Measurements from ENCODE around the gene ST3GAL3. TPM values are rescaled to one million over a fixed set of nuclear protein-coding genes. Genes with fewer than 3 reads are reported as not detected.

The ST3GAL3 gene
- total and polyA plus RNA-seq, 2 of the 13 experiments (the other 11 are each of a cell fraction or from before 2014, with no cell fraction given), result 5.1 to 8.1 TPM

DNA sequence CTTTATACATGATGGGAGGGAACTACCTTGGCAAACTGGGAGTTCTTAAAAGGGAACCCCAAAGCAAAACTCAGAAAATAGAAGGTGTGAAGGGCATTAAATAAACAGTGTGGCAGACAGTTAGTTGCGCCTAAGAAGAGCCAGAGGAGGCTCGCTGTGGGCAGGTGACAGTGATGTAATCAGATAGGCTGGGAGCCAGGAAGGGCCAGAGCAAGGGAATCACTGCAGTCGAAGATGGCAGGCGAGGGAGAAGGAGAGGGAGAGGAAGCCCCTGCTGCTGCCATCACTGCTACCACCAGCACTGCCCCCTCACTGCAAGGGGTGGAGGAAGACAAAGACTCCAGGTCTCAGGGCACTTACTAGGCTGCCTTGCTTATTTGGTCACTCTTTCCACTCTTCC lies 97.2 kb downstream of the ST3GAL3 start:
- Histone ChIP-seq H3K4me2 (ENCODE audit: low read depth, low read length) (no peak overlapping the region), H3K79me2 (ENCODE audit: insufficient read depth, low read length) (no peaks in the 10 kb centered on the region), H3K36me3 (replicated peaks in 1 of 2; ENCODE audit: control insufficient read depth in 1 of 2, insufficient read depth in 2 of 2, low read length in 2 of 2) (peaks cover 2 to 11% of the 10 kb centered on the region in 2 experiments; a peak in 2 of 5 replicates), H3K9ac (ENCODE audit: insufficient read depth, low read depth, low read length) (no peak overlapping the region), H3K27ac (ENCODE audit: extremely low read length, insufficient read depth, low read length) (no peak overlapping the region), H3K9me3 (ENCODE audit: low read length) (no peaks in the 10 kb centered on the region), H3K27me3 (ENCODE audit: control insufficient read depth in 1 of 2, insufficient read depth in 2 of 2, low read length in 2 of 2) (no peaks in the 10 kb centered on the region), H3K4me1 (ENCODE audit: insufficient read depth, low read length) (0 out of 2 replicates have a peak, but pooled peaks cover 5% of the 10 kb centered on the region), H2AFZ (ENCODE audit: low read length) (no peak overlapping the region), H3K4me3 (replicated peaks in 1 of 3; ENCODE audit: insufficient read depth in 1 of 3, low read depth in 2 of 3, low read length in 3 of 3) (no peak overlapping the region), H4K20me1 (ENCODE audit: insufficient read depth, low read length) (no peaks in the 10 kb centered on the region)
- ChIA-PET POLR2A (no interaction called here), CTCF (ENCODE audit: low intra/inter-chr PET ratio, low total read pairs) (no interaction called here)
- TF ChIP-seq MIER3 (CRISPR knock-in tag; IDR thresholded peaks at IDR 0.05; ENCODE audit: borderline replicate concordance), result no peak
- no peak for TF ChIP-seq GZF1 (CRISPR knock-in tag; IDR thresholded peaks at IDR 0.05)
- no peak for TF ChIP-seq ZNF558 (CRISPR knock-in tag; IDR thresholded peaks at IDR 0.05; ENCODE audit: borderline replicate concordance)
- no peak for TF ChIP-seq U2AF2 (IDR thresholded peaks at IDR 0.05; ENCODE audit: low read depth, low read length)
- no peak for ATAC-seq
- no TSS peak for BruUV-seq (replicated peaks)
- no peak for DNase-seq (ENCODE audit: low spot score)
- FAIRE-seq, result no peak
- WGBS (ENCODE audit: low lambda C conversion rate), result 97% methylated on average over 4 of the region's 4 CpGs
- intact Hi-C loops (cut with micrococcal nuclease; ENCODE audit: unreplicated experiment) (no loop called here), in situ Hi-C loops (cut with HindIII; ENCODE audit: extremely low pct_ligation_motif_present, low pct_unique_long_range_greater_than_20kb) (no loop called here)

DNA sequence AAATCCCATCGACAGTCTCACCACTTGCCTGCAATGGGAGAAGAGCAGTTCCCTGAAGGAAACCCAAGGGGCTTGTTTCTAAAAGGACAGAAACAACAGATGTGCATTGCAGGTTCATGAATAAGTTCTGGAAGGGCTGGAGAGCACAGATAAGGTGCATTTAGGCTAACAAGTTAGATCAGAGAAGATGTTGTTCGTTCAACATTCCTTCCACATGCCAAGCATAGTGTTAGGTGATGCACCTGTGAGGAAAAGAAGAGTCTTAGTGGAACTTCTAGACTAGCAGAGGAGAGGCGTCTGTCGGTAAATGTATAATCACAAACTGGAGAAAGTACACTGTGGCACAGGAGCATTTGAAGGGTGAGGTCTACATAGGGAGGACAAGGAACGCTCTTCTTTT lies 98.0 kb downstream of the ST3GAL3 start:
- H3K79me2 ChIP-seq (ENCODE audit: insufficient read depth, low read length), result no peaks in the 10 kb centered on the region
- TF ChIP-seq ZMAT3 (CRISPR knock-in tag; conservative IDR thresholded peaks at IDR 0.05) (no peak), ZSCAN25 (CRISPR knock-in tag; IDR thresholded peaks at IDR 0.05) (no peak), TCF12 (IDR thresholded peaks at IDR 0.05) (no peak), TCF12 (CRISPR knock-in tag; IDR thresholded peaks at IDR 0.05) (no peak), BRCA1 (CRISPR knock-in tag; IDR thresholded peaks at IDR 0.05) (no peak), ZNF260 (CRISPR knock-in tag; IDR thresholded peaks at IDR 0.05; ENCODE audit: borderline replicate concordance, low read depth) (no peak), KAT2B (IDR thresholded peaks at IDR 0.05; ENCODE audit: borderline replicate concordance, low read depth, low read length) (no peak), SATB2 (CRISPR knock-in tag; IDR thresholded peaks at IDR 0.05) (no peak)
- TF ChIP-seq, protein P1, sequence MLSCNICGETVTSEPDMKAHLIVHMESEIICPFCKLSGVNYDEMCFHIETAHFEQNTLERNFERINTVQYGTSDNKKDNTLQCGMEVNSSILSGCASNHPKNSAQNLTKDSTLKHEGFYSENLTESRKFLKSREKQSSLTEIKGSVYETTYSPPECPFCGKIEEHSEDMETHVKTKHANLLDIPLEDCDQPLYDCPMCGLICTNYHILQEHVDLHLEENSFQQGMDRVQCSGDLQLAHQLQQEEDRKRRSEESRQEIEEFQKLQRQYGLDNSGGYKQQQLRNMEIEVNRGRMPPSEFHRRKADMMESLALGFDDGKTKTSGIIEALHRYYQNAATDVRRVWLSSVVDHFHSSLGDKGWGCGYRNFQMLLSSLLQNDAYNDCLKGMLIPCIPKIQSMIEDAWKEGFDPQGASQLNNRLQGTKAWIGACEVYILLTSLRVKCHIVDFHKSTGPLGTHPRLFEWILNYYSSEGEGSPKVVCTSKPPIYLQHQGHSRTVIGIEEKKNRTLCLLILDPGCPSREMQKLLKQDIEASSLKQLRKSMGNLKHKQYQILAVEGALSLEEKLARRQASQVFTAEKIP (CRISPR knock-in tag; IDR thresholded peaks at IDR 0.05; ENCODE audit: borderline replicate concordance), result no peak
- TF ChIP-seq, protein P2, sequence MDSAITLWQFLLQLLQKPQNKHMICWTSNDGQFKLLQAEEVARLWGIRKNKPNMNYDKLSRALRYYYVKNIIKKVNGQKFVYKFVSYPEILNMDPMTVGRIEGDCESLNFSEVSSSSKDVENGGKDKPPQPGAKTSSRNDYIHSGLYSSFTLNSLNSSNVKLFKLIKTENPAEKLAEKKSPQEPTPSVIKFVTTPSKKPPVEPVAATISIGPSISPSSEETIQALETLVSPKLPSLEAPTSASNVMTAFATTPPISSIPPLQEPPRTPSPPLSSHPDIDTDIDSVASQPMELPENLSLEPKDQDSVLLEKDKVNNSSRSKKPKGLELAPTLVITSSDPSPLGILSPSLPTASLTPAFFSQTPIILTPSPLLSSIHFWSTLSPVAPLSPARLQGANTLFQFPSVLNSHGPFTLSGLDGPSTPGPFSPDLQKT (CRISPR knock-in tag; IDR thresholded peaks at IDR 0.05; ENCODE audit: borderline replicate concordance), result no peak
- TF ChIP-seq, protein P3, sequence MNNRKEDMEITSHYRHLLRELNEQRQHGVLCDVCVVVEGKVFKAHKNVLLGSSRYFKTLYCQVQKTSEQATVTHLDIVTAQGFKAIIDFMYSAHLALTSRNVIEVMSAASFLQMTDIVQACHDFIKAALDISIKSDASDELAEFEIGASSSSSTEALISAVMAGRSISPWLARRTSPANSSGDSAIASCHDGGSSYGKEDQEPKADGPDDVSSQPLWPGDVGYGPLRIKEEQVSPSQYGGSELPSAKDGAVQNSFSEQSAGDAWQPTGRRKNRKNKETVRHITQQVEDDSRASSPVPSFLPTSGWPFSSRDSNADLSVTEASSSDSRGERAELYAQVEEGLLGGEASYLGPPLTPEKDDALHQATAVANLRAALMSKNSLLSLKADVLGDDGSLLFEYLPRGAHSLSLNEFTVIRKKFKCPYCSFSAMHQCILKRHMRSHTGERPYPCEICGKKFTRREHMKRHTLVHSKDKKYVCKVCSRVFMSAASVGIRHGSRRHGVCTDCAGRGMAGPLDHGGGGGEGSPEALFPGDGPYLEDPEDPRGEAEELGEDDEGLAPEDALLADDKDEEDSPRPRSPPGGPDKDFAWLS (CRISPR knock-in tag; IDR thresholded peaks at IDR 0.05; ENCODE audit: borderline replicate concordance), result no peak

More for the DNA sequence above, 98.0 kb downstream of the ST3GAL3 start:
- Histone ChIP-seq H3K4me2 (ENCODE audit: low read depth, low read length) (no peak overlapping the region), H3K4me3 (replicated peaks in 1 of 3; ENCODE audit: insufficient read depth in 1 of 3, low read depth in 2 of 3, low read length in 3 of 3) (no peak overlapping the region), H3K9me3 (ENCODE audit: low read length) (no peaks in the 10 kb centered on the region), H2AFZ (ENCODE audit: low read length) (no peak overlapping the region), H3K27ac (ENCODE audit: extremely low read length, insufficient read depth, low read length) (no peak overlapping the region), H3K9ac (ENCODE audit: insufficient read depth, low read depth, low read length) (no peak overlapping the region), H3K36me3 (replicated peaks in 1 of 2; ENCODE audit: control insufficient read depth in 1 of 2, insufficient read depth in 2 of 2, low read length in 2 of 2) (peaks cover 2 to 11% of the 10 kb centered on the region in 2 experiments; a peak in 2 of 5 replicates), H4K20me1 (ENCODE audit: insufficient read depth, low read length) (no peaks in the 10 kb centered on the region), H3K27me3 (ENCODE audit: control insufficient read depth in 1 of 2, insufficient read depth in 2 of 2, low read length in 2 of 2) (no peaks in the 10 kb centered on the region), H3K4me1 (ENCODE audit: insufficient read depth, low read length) (no peaks in the 10 kb centered on the region)
- DNase-seq (ENCODE audit: low spot score), result no peak
- in situ Hi-C loops (cut with HindIII; ENCODE audit: extremely low pct_ligation_motif_present, low pct_unique_long_range_greater_than_20kb), result no loop called here
- POLR2A ChIA-PET, result no interaction called here
- 93% methylated on average over 5 of the region's 5 CpGs for WGBS (ENCODE audit: low lambda C conversion rate)
- FAIRE-seq, result no peak
- CTCF ChIA-PET (ENCODE audit: low intra/inter-chr PET ratio, low total read pairs), result no interaction called here
- intact Hi-C loops (cut with micrococcal nuclease; ENCODE audit: unreplicated experiment), result no loop called here
- ATAC-seq, result no peak
- BruUV-seq (replicated peaks), result no TSS peak

Data from HepG2 (cell line).